GM10266 (cell line): Measurements from ENCODE around the gene C15orf61.
A peak's percentile ranks its signal among the peaks of the same experiment; 100 is the strongest.

Source experiments
- DNase-seq: peaks from one replicate; pipeline ENCODE4 v3.0.0; 2012; ENCODE audit errors: extremely low spot score
- TF ChIP-seq, protein P1 (sequence below): IDR thresholded peaks from 2 replicates; pipeline ENCODE4 v1.5.1; 2012; ENCODE audit warnings: mild to moderate bottlenecking, low read depth; ENCODE audit not compliant: control insufficient read depth, insufficient read depth; ENCODE audit errors: missing control alignments

Gene C15orf61

DNA sequence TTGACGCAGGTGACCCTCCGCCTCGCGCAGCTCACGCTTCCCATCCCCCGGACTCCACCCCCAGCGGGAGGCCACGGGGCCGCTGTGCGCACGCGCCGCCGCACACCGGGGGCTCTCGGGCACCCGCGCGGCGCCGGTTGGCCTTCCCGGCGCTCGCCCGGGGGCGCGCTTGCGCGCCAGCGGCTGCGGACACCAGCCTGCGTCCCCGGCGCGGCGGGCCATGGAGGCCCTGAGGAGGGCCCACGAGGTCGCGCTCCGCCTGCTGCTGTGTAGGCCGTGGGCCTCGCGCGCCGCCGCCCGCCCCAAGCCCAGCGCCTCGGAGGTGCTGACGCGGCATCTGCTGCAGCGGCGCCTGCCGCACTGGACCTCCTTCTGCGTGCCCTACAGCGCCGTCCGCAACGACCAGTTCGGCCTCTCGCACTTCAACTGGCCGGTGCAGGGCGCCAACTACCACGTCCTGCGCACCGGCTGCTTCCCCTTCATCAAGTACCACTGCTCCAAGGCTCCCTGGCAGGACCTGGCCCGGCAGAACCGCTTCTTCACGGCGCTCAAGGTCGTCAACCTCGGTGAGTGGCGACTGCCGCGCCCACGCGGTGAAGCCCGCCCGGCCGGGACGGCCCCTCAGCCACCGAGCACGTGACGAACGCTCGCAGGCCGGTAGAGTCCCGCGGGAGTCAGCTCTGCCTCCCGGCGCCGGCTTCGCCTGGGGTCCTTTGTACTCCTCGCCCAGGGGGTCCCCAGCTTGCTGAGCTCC lies at the start of gene C15orf61:
TSS of gene C15orf61 (plus strand) at position 103 of the 754 bp plus-strand sequence. CDS start at position 221, 118 bp downstream.
- TF ChIP-seq, protein P1, sequence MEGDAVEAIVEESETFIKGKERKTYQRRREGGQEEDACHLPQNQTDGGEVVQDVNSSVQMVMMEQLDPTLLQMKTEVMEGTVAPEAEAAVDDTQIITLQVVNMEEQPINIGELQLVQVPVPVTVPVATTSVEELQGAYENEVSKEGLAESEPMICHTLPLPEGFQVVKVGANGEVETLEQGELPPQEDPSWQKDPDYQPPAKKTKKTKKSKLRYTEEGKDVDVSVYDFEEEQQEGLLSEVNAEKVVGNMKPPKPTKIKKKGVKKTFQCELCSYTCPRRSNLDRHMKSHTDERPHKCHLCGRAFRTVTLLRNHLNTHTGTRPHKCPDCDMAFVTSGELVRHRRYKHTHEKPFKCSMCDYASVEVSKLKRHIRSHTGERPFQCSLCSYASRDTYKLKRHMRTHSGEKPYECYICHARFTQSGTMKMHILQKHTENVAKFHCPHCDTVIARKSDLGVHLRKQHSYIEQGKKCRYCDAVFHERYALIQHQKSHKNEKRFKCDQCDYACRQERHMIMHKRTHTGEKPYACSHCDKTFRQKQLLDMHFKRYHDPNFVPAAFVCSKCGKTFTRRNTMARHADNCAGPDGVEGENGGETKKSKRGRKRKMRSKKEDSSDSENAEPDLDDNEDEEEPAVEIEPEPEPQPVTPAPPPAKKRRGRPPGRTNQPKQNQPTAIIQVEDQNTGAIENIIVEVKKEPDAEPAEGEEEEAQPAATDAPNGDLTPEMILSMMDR: peak; percentile 22
- DNase-seq: peak; percentile 95

DNA sequence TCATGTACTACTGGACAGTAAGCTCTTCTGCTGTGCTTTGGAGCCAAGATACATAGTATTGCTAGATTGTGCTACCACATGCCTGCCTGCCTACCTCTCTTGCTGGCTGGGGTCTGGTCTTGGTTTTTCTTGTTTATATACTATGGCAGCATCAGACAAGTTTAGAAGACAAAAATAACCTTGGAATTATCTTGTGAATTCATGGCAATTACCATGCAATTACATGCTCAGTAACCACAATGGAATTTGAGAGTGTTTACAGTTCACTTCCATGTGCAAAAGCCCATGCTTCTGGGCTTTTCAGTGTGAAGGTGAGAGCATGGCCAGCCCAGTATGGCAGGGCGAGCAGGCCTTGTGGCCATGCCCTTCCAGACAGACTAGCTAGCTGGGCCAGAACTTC lies 48.0 kb upstream of the C15orf61 start:
- TF ChIP-seq, protein P1: no peak
- DNase-seq: no peak

DNA sequence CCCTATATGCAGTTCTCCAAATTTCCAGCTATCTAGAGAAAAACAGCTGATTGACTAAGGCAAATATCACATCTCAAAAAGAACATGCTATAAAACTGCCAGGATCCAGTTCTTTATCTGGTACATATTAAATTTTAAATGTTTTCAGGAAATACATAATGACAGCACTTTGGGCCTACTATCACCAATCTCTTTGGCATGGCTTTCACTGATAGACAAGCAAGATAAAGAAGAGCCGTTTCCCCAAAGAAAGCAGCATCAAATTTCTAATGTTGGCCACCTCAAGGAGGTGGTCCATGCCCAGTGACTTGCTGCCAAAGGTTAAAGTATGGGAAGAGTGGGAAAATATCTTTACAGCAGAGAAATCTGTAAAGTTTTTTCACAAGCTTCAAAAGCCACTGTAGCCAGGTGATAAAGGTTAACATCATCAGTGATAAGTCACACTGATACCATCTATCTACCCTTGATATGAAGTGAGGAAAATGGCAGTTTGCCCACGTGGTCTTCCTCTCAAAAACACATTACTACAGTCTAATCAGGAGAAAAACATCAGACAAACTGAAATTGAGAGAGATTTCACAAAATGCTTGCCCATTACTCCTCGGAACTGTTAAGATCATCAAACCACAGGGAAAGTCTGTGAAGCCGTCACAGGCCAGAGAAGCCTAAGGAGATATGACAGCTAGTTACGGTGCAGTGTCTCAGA lies 46.4 kb upstream of the C15orf61 start:
- TF ChIP-seq, protein P1: no peak
- DNase-seq: no peak

- DNase-seq: no peak
These were observed 41.0 kb upstream of the C15orf61 start for GRCh38 chr15:67479781-67480505.

DNA sequence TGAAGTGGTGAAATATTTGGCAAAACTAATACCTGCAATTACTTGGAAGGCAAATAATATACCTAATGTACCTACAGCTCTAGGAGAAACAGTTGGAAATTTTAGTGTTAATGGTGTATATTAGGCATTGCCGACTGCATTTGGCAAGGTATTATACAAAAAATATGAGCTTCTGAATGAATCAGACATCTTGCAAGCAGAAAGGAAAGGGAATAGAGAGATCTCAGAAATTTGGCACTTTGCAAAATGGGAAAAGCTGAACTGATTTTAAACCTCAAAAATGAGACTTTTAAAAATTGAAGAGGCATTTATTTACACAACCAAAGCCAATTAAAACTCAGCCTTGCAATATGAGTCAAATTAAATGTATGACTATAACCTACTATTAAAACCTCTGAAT lies 40.2 kb upstream of the C15orf61 start:
- no peak for DNase-seq
- TF ChIP-seq, protein P1: no peak

More at GRCh38 chr15:67479781-67480505, 41.0 kb upstream of the C15orf61 start:
- TF ChIP-seq, protein P1: no peak

GRCh38 chr15:67481680-67482079 lies 39.3 kb upstream of the C15orf61 start:
- DNase-seq: no peak
- TF ChIP-seq, protein P1: no peak
